GM10248 (cell line): ENCODE measurements around the gene WNT5A.

ENCODE experiments used
- CTCF ChIA-PET: fragments of 300-600 bp; sonication (Branson Sonifier 250); formaldehyde crosslinking; extraction: SDS; loops from one replicate; lab custom pipeline; 2021; ENCODE audit warnings: antibody characterized with exemption; lab: Yijun Ruan, JAX
- POLR2A ChIA-PET: fragments of 350-650 bp; sonication (Branson Sonifier 250); formaldehyde crosslinking; extraction: SDS; loops from one replicate; lab custom pipeline; 2020; ENCODE audit warnings: antibody characterized with exemption; lab: Yijun Ruan, JAX
- DNase-seq: peaks from one replicate; pipeline ENCODE4 v3.0.0; 2012; ENCODE audit errors: extremely low spot score
- CTCF ChIP-seq: IDR thresholded peaks from 2 replicates; pipeline ENCODE4 v1.5.1; 2012; ENCODE audit warnings: mild to moderate bottlenecking, low read depth; ENCODE audit errors: extremely low read depth, missing control alignments, control extremely low read depth

Gene WNT5A

GRCh38 chr3:55435491-55435890 is 51.6 kb downstream of the WNT5A start:
- TF ChIP-seq CTCF: no peak
- no peak for DNase-seq
- CTCF ChIA-PET: interaction anchor here (0.8 to 2.4 kb wide), 3 partner anchors 9 to 285 kb away, joined by 3 to 12 read pairs (median 3); no protein-coding TSS in a partner anchor
- POLR2A ChIA-PET: no interaction called here

- POLR2A ChIA-PET: no interaction called here
- CTCF ChIA-PET: interaction anchor here (0.9 to 2.4 kb wide), 5 partner anchors 9 to 291 kb away, joined by 3 to 12 read pairs (median 4); no protein-coding TSS in a partner anchor
- peak; percentile 71 for TF ChIP-seq CTCF
- DNase-seq: peak; percentile 19
These were observed 52.3 kb downstream of the WNT5A start for GRCh38 chr3:55434789-55435188.

- DNase-seq: no peak
- ChIA-PET CTCF (interaction anchor here (0.9 kb wide), 1 partner anchor 291 kb away, joined by 3 read pairs; no protein-coding TSS in a partner anchor), POLR2A (no interaction called here)
- no peak for TF ChIP-seq CTCF
These were observed 56.1 kb downstream of the WNT5A start for GRCh38 chr3:55431041-55431440.

- no peak for TF ChIP-seq CTCF
- ChIA-PET POLR2A (no interaction called here), CTCF (no interaction called here)
- no peak for DNase-seq
These were observed 59.4 kb downstream of the WNT5A start for GRCh38 chr3:55427739-55428138.

- DNase-seq: no peak
- TF ChIP-seq CTCF: no peak
- ChIA-PET CTCF (interaction anchor here (0.7 to 1.0 kb wide), 2 partner anchors 8 to 9 kb away, joined by 3 read pairs; no protein-coding TSS in a partner anchor), POLR2A (no interaction called here)
These were observed 60.6 kb downstream of the WNT5A start for GRCh38 chr3:55426486-55426885.

GRCh38 chr3:55423782-55424181 is 63.3 kb downstream of the WNT5A start:
- POLR2A ChIA-PET: no interaction called here

More at GRCh38 chr3:55423782-55424181, 63.3 kb downstream of the WNT5A start:
- DNase-seq: no peak
- no peak for TF ChIP-seq CTCF
- CTCF ChIA-PET: interaction anchor here (1.2 to 1.9 kb wide), 2 partner anchors 9 to 11 kb away, joined by 4 read pairs; no protein-coding TSS in a partner anchor
